Hepatocyte (in vitro differentiated cells): ENCODE results near the gene FAM117B. TPM values are rescaled to one million over a fixed set of nuclear protein-coding genes. Genes with fewer than 3 reads are reported as not detected.

Source experiments
- DNase-seq: peaks from one replicate; pipeline ENCODE4 v3.0.0-alpha.2; 2016; ENCODE audit warnings: low spot score
- H2AFZ ChIP-seq: fragments of 200-600 bp; sonication (generic); 2 replicates; pipeline ENCODE4 v1.6.0; 2016; ENCODE audit warnings: antibody characterized with exemption, mild to moderate bottlenecking
- H3K27ac ChIP-seq: fragments of 200-600 bp; sonication (generic); 2 replicates; pipeline ENCODE4 v1.5.1; 2016; ENCODE audit warnings: mild to moderate bottlenecking
- H3K27me3 ChIP-seq: fragments of 200-600 bp; sonication (generic); 2 replicates; pipeline ENCODE4 v1.6.1; 2016
- H3K36me3 ChIP-seq: fragments of 200-600 bp; sonication (generic); replicated peaks from 2 replicates; pipeline ENCODE4 v1.5.1; 2016; ENCODE audit warnings: low read depth; ENCODE audit not compliant: insufficient read depth
- H3K4me1 ChIP-seq: fragments of 200-600 bp; sonication (generic); 2 replicates; pipeline ENCODE4 v1.5.1; 2016; ENCODE audit warnings: mild to moderate bottlenecking, moderate library complexity; ENCODE audit not compliant: insufficient read depth
- H3K4me2 ChIP-seq: fragments of 200-600 bp; sonication (generic); 2 replicates; pipeline ENCODE4 v1.6.0; 2016
- H3K4me3 ChIP-seq: fragments of 200-600 bp; sonication (generic); 2 replicates; pipeline ENCODE4 v1.5.1; 2016; ENCODE audit warnings: mild to moderate bottlenecking
- H3K79me2 ChIP-seq: fragments of 200-600 bp; sonication (generic); 2 replicates; pipeline ENCODE4 v1.6.0; 2017; ENCODE audit warnings: mild to moderate bottlenecking
- H3K9me2 ChIP-seq: fragments of 200-600 bp; sonication (generic); replicated peaks from 2 replicates; pipeline ENCODE4 v1.6.0; 2017; ENCODE audit warnings: mild to moderate bottlenecking; ENCODE audit not compliant: insufficient read depth
- H3K9me3 ChIP-seq: fragments of 200-600 bp; sonication (generic); 2 replicates; pipeline ENCODE4 v1.5.1; 2016; ENCODE audit warnings: low read depth, mild to moderate bottlenecking
- H4K20me1 ChIP-seq: fragments of 200-600 bp; sonication (generic); 2 replicates; pipeline ENCODE4 v1.6.0; 2016; ENCODE audit warnings: mild to moderate bottlenecking; ENCODE audit not compliant: insufficient read depth, poor library complexity, severe bottlenecking
- EZH2 ChIP-seq: fragments of 200-600 bp; sonication (generic); IDR thresholded peaks from 2 replicates; pipeline ENCODE4 v1.6.1; 2016; ENCODE audit warnings: antibody characterized with exemption, mild to moderate bottlenecking, borderline replicate concordance
- EZH2phosphoT487 ChIP-seq: fragments of 200-600 bp; sonication (generic); IDR thresholded peaks from one replicate; pipeline ENCODE4 v1.6.1; 2018; ENCODE audit warnings: antibody characterized with exemption, mild to moderate bottlenecking, low read depth, moderate library complexity; ENCODE audit not compliant: unreplicated experiment, severe bottlenecking
- WGBS: methylation state at CpG from one replicate; pipeline ENCODE4 v1.1.6; 2016; ENCODE audit warnings: low lambda C conversion rate; ENCODE audit errors: missing lambda C conversion rate; 5-methylcytosine and 5-hydroxymethylcytosine counted together
- polyA plus RNA-seq: library from polyadenylated mRNA; unstranded; fragments of >200 nt; fragmentation: Nextera tagmentation; extraction: Ambion mirVana; gene quantifications from 2 replicates; pipeline ENCODE4 v1.2.1, GENCODE V29; 2016
- total RNA-seq: library from RNA; depleted of rRNA; stranded (reverse); fragments of >200 nt; gene quantifications from 2 replicates; pipeline ENCODE4 v1.2.3, GENCODE V29; 2014
- TF ChIP-seq, protein P1 (sequence below): fragments of 200-600 bp; sonication (generic); IDR thresholded peaks from 2 replicates; pipeline ENCODE4 v1.5.1; 2016; ENCODE audit warnings: antibody characterized with exemption, mild to moderate bottlenecking; ENCODE audit not compliant: poor library complexity

Gene FAM117B
- total and polyA plus RNA-seq, 2 experiments from 2014 or later: 9.0 to 13.8 TPM

DNA sequence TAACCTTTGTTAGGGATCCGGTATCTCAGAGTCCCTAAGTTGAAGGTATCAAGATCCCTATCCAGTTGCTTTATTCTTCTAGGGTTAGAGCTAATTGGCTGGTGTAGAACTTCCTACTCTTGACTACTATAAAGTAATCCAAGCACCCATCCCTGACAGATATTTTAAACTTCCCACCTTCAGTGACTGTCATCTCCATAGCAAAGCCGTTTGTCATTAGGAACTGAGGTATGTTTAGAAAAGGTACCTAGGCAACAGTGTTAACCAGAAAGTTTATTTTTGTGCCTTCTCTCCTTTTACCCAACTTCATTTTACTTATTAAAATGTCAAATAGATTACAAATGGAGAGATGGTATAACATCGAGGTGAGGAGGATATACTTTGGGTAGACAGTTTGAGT is 4.5 kb downstream of the FAM117B start:
- H3K4me3 ChIP-seq: no peak overlapping the region
- H3K4me2 ChIP-seq: no peak overlapping the region
- H3K27ac ChIP-seq: no peak overlapping the region
- DNase-seq: no peak
- no peaks in the 10 kb centered on the region for H4K20me1 ChIP-seq
- 86% methylated on average over 3 of the region's 3 CpGs for WGBS
- no peaks in the 10 kb centered on the region for H3K9me2 ChIP-seq
- H3K4me1 ChIP-seq: peaks cover 28% of the 10 kb centered on the region
- H3K79me2 ChIP-seq: peaks cover 80% of the 10 kb centered on the region
- H3K36me3 ChIP-seq: no peaks in the 10 kb centered on the region
- H3K27me3 ChIP-seq: no peaks in the 10 kb centered on the region
- H3K9me3 ChIP-seq: no peaks in the 10 kb centered on the region
- no peak overlapping the region for H2AFZ ChIP-seq
- TF ChIP-seq, protein P1, sequence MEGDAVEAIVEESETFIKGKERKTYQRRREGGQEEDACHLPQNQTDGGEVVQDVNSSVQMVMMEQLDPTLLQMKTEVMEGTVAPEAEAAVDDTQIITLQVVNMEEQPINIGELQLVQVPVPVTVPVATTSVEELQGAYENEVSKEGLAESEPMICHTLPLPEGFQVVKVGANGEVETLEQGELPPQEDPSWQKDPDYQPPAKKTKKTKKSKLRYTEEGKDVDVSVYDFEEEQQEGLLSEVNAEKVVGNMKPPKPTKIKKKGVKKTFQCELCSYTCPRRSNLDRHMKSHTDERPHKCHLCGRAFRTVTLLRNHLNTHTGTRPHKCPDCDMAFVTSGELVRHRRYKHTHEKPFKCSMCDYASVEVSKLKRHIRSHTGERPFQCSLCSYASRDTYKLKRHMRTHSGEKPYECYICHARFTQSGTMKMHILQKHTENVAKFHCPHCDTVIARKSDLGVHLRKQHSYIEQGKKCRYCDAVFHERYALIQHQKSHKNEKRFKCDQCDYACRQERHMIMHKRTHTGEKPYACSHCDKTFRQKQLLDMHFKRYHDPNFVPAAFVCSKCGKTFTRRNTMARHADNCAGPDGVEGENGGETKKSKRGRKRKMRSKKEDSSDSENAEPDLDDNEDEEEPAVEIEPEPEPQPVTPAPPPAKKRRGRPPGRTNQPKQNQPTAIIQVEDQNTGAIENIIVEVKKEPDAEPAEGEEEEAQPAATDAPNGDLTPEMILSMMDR: no peak
- TF ChIP-seq EZH2 (no peak), EZH2phosphoT487 (no peak)

DNA sequence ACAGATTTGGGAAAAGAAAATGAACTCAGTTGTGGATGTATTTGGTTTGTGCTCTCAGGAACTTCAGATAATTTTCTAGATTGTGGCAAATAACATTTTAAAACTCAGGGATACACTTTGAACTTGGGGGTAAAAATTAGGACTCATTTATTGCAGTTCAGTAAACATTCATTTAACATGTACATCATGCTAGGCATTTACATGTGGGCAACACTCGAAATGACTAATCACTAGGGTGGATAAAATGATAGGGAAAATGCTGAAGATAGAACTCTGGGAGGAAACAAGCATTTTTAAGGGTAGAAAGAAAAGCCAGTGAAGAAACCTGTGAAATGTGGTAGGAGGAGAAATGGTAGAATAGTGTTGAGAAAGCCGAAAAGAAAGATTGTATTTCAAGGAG is 7.8 kb downstream of the FAM117B start:
- Histone ChIP-seq H4K20me1 (no peaks in the 10 kb centered on the region), H3K4me2 (peak overlapping the region; percentile 52), H3K36me3 (no peaks in the 10 kb centered on the region), H3K27me3 (no peaks in the 10 kb centered on the region), H2AFZ (peak overlapping the region; percentile 24), H3K9me3 (no peaks in the 10 kb centered on the region), H3K4me1 (peaks cover 18% of the 10 kb centered on the region), H3K4me3 (no peak overlapping the region), H3K9me2 (no peaks in the 10 kb centered on the region), H3K27ac (peak overlapping the region; percentile 78), H3K79me2 (peaks cover 100% of the 10 kb centered on the region)
- DNase-seq: no peak
- WGBS: 68% methylated on average over 2 of the region's 2 CpGs
- TF ChIP-seq, protein P1: no peak
- TF ChIP-seq EZH2phosphoT487 (no peak), EZH2 (no peak)

DNA sequence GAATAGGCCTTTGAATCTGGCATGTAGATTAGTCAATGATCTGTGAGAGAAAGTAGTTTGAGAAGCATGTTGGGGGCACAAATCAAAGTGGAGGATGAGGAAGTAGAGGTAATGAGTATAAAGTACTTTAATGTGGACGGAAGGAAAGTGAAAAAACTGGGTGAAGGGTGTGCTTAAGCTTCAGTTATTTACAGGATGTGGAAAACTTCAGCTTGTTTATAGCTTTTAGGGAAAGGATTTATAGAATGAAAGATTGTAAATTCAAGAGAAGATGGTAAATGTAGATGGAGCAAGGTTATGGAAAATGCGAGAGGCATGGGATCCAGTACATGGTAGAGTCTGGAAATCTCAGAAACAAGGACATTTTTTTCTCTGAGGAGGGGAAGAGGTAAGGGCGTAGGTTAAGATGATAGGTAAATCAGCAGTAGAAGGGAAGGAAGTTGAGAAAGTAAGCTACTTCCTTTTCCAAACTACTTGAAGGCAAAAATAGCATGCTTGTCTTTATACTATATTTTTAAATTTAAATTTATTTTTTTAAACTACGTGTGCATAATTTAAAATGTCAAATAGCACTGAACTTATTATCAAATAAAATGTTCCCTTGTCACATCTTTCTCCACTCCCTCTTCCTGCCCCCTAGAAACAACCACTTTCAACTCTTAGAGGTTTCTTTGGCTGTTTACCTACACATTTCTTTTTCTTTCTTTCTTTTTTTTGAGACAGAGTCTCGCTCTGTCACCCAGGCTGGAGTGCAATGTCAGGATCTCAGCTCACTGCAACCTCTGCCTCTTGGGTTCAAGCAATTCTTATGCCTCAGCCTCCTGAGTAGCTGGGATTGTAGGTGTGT is 8.5 kb downstream of the FAM117B start:
- H3K27ac ChIP-seq: peak overlapping the region; percentile 78
- no peak overlapping the region for H3K4me3 ChIP-seq
- no peaks in the 10 kb centered on the region for H3K9me2 ChIP-seq
- H3K4me1 ChIP-seq: peaks cover 15% of the 10 kb centered on the region
- peak overlapping the region; percentile 24 for H2AFZ ChIP-seq
- peak overlapping the region; percentile 52 for H3K4me2 ChIP-seq
- TF ChIP-seq EZH2 (no peak), EZH2phosphoT487 (no peak)
- TF ChIP-seq, protein P1: no peak
- H4K20me1 ChIP-seq: no peaks in the 10 kb centered on the region
- H3K36me3 ChIP-seq: no peaks in the 10 kb centered on the region
- H3K9me3 ChIP-seq: no peaks in the 10 kb centered on the region
- DNase-seq: no peak
- WGBS: 77% methylated on average over 5 of the region's 5 CpGs
- H3K27me3 ChIP-seq: no peaks in the 10 kb centered on the region
- peaks cover 100% of the 10 kb centered on the region for H3K79me2 ChIP-seq
